Heart left ventricle (tissue), 16 donors: ENCODE results near the gene CFAP251. TPM values are rescaled to one million over a fixed set of nuclear protein-coding genes. Genes with fewer than 3 reads are reported as not detected.

Source experiments
- ATAC-seq, 4 donors: fragments of 200-7000 bp; cut with Tn5 transposase; one replicate each; pipeline ENCODE4 v1.9.1; 2020 to 2022; ENCODE audit warnings: moderate library complexity in 4 of 4, mild to moderate bottlenecking in 3 of 4, moderate number of reproducible peaks in 1 of 4
- DNase-seq, 5 donors: peaks; one replicate each; pipeline ENCODE4 v3.0.0-alpha.2; 2020
- H3K27ac ChIP-seq, 12 donors: fragments of 200-600 bp; sonication (generic) in 4 of 12; one replicate each; pipeline versions ENCODE4 v1.5.0 to v1.8.0; 2016 to 2022; ENCODE audit warnings: mild to moderate bottlenecking in 2 of 12
- H3K27me3 ChIP-seq, 9 donors: fragments of 200-600 bp; sonication (generic) in 2 of 9; one replicate each; pipeline versions ENCODE4 v1.5.1 to v1.8.0; 2016 to 2022; ENCODE audit warnings: mild to moderate bottlenecking in 3 of 9
- H3K36me3 ChIP-seq, 9 donors: fragments of 200-600 bp; sonication (generic) in 2 of 9; one replicate each; pipeline versions ENCODE4 v1.5.0 to v1.8.0; 2018 to 2022; ENCODE audit warnings: mild to moderate bottlenecking in 2 of 9
- H3K4me1 ChIP-seq, 12 donors: fragments of 200-600 bp; sonication (generic) in 4 of 12; one replicate each; pipeline versions ENCODE4 v1.5.0 to v1.8.0; 2016 to 2022; ENCODE audit warnings: mild to moderate bottlenecking in 3 of 12
- H3K4me3 ChIP-seq, 12 donors: fragments of 200-600 bp; sonication (generic) in 4 of 12; one replicate each; pipeline versions ENCODE4 v1.5.0 to v1.8.0; 2017 to 2022; ENCODE audit warnings: mild to moderate bottlenecking in 9 of 12, moderate library complexity in 4 of 12
- H3K9me3 ChIP-seq, 12 donors: fragments of 200-600 bp; sonication (generic) in 4 of 12; one replicate each; pipeline versions ENCODE4 v1.5.0 to v1.8.0; 2016 to 2022; ENCODE audit warnings: mild to moderate bottlenecking in 1 of 12
- CTCF ChIP-seq, 12 donors: fragments of 200-600 bp; sonication (generic) in 4 of 12; IDR thresholded peaks; one replicate each; pipeline versions ENCODE4 v1.5.0 to v1.8.0; 2018 to 2022; ENCODE audit warnings: antibody characterized with exemption in 12 of 12, mild to moderate bottlenecking in 5 of 12
- POLR2A ChIP-seq, 2 donors: fragments of 450-650 bp; IDR thresholded peaks; one replicate each; pipeline ENCODE4 v1.6.1; 2017; ENCODE audit warnings: antibody characterized with exemption in 2 of 2, mild to moderate bottlenecking in 2 of 2, moderate library complexity in 2 of 2
- WGBS, 4 donors: extraction: QIAGEN DNeasy Blood & Tissue Kit in 2 of 4; methylation state at CpG; one replicate each; pipeline versions ENCODE4 v1.1.5 to v1.1.7; 2013 to 2018; 5-methylcytosine and 5-hydroxymethylcytosine counted together
- intact Hi-C, 10 donors: fragments of 100-400 bp; cut with DNase I; formaldehyde crosslinking; loops; one replicate each; pipeline versions ENCODE4 v1.11.1 to v1.14.2; 2022
- polyA plus RNA-seq, 2 donors: library from polyadenylated mRNA; stranded (reverse); fragments of 200-250 nt; gene quantifications; one replicate each; pipeline ENCODE4 v1.2.3, GENCODE V29; 2013
- total RNA-seq, 9 donors: library from RNA; depleted of rRNA in 2 of 9; stranded (reverse); fragments of >200 nt in 2 of 9; fragmentation: NEBNext Ultra II Directional in 3 of 9; extraction: Animal tissue kit (Norgen Biotek cat#: 25700) in 3 of 9; gene quantifications; one replicate each; pipeline versions ENCODE4 v1.1.0 to v1.2.4, GENCODE V29; 2016 to 2023
- donor health status: ischemic (EF 13 %, LVEDD 7.1; RV severe dilation, severe dysfunction).
- donor health status: healthy with polysubstance abuse.
- donor health status: DM: no; HTN: yes; CAD: no.
- donor health status: DM: no; HTN: no; CAD: no.
- donor health status: ischemic (EF 25% LVEDD 6.9; RV normal size, moderate dysfunction).
- donor health status: ischemic (EF 25% LVEDD 5.7; RV mildly dilated, moderate dysfunction).
- donor health status: healthy.
- donor health status: DM: yes; HTN: yes; CAD: no.
- donor health status: ischemic (EF 35%, LVEDD 5.7; RV mildly dilated, moderate dysfunction).
- donor health status: nonischemic (EF 11% LVEDD 7.7; RV severe dilation, severe dysfunction).
- donor health status: DM: yes; HTN: yes; CAD: no.
- donor health status: PGD.
- donor health status: ischemic (EF 29% LVEDD 5.4; RV normal size, mild dysfunction).
- donor health status: nonischemic (EF 23%, LVEDD 6.1; RV moderate dilation, normal function).

The CFAP251 gene
- total and polyA plus RNA-seq, 11 donors, result 0.60 to 8.0 (median 1.4) TPM

- peaks cover 0 to 26% (median 10%) of the 10 kb centered on the region in 12 donors for H3K4me1 ChIP-seq
- H3K27me3 ChIP-seq, result no peaks in the 10 kb centered on the region
- no peak for DNase-seq
Measured at GRCh38 chr12:122001466-122002209, 83.2 kb downstream of the CFAP251 start.

DNA sequence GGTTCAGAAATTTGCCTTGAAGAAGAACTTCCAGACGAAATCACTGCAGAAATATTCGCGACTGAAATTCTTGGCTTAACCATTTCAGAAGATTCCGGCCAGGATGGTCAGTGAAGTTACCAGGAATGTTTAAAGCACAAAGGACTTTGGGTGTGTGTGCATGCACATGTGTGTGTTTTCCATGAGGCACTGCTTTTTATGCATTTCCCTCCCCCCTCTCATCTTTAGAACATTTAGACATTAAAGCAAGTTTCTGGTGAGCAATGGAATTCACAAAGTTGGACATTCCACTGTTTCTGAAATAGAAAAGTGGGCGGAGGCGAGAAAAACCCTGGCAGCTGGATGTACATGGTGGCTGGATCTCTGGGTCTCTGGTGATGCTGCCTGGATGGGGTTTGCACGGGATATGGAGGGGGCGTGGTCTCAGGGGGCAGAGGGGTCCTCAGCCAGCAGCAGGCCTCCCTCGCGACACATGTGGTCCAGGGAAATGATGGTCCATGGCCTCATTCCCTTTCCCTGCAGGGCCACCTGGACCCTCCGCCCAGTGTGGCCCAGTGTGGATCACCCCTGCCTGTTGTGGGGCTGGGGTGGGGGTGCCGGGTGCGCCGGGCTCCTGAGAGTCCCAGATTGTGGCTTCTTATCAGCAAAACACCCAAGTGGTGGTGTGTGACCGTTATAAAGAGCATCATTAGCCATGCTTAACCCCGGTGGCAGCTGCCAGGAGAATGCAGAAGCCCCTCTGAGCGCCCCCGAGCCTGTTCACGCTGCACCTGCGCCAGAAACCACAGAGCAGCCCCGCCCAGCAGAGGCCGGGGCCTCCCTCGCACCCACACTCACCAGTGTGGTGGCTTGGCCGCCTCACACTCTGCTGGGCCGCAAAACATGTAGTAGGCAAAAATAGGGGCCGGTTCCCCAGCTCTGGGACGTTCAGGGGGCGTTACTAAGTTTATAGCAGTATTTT lies 85.5 kb downstream of the CFAP251 start:
- DNase-seq (peak in 1 of 5 donors; percentile 47), ATAC-seq (peak in 3 of 4 donors; percentile 27 to 33 (median 31))
- peaks cover 0 to 9% (median 0%) of the 10 kb centered on the region in 12 donors for H3K9me3 ChIP-seq
- peaks cover 0 to 21% (median 10%) of the 10 kb centered on the region in 12 donors for H3K4me1 ChIP-seq
- H3K36me3 ChIP-seq, result no peaks in the 10 kb centered on the region
- H3K27ac ChIP-seq, result peak overlapping the region in 5 of 12 donors; percentile 30 to 64 (median 43)
- WGBS, 4 donors, result 56 to 72% (median 62%) methylated on average over 24 to 28 of the region's 28 CpGs
- intact Hi-C loops, result no loop called here
- H3K27me3 ChIP-seq, result no peaks in the 10 kb centered on the region
- TF ChIP-seq POLR2A (IDR thresholded peaks at IDR 0.05), result no peak
- TF ChIP-seq CTCF (IDR thresholded peaks at IDR 0.05), result no peak
- no peak overlapping the region for H3K4me3 ChIP-seq

More at GRCh38 chr12:122001466-122002209, 83.2 kb downstream of the CFAP251 start:
- TF ChIP-seq POLR2A (IDR thresholded peaks at IDR 0.05) (no peak), CTCF (IDR thresholded peaks at IDR 0.05) (no peak)
- no peaks in the 10 kb centered on the region for H3K36me3 ChIP-seq
- no peak overlapping the region for H3K27ac ChIP-seq
- no peak overlapping the region for H3K4me3 ChIP-seq
- no peak for ATAC-seq
- 91 to 93% (median 92%) methylated on average over 17 of the region's 17 CpGs for WGBS, 4 donors
- intact Hi-C loops, result no loop called here
- peaks cover 0 to 11% (median 0%) of the 10 kb centered on the region in 12 donors for H3K9me3 ChIP-seq

- no peaks in the 10 kb centered on the region for H3K27me3 ChIP-seq
Measured at GRCh38 chr12:122004633-122005071, 86.3 kb downstream of the CFAP251 start.

More at GRCh38 chr12:122004633-122005071, 86.3 kb downstream of the CFAP251 start:
- H3K4me3 ChIP-seq, result no peak overlapping the region
- TF ChIP-seq POLR2A (IDR thresholded peaks at IDR 0.05) (no peak), CTCF (IDR thresholded peaks at IDR 0.05) (no peak)
- WGBS, 4 donors, result 26 to 46% (median 35%) methylated on average over 12 of the region's 12 CpGs
- H3K9me3 ChIP-seq, result peaks cover 0 to 2% (median 0%) of the 10 kb centered on the region in 12 donors
- H3K4me1 ChIP-seq, result peaks cover 0 to 21% (median 10%) of the 10 kb centered on the region in 12 donors
- ATAC-seq (peak; percentile 38 to 52 (median 42)), DNase-seq (peak in 1 of 5 donors; percentile 37)
- H3K27ac ChIP-seq, result peak overlapping the region in 5 of 12 donors; percentile 30 to 64 (median 43)
- no peaks in the 10 kb centered on the region for H3K36me3 ChIP-seq
- intact Hi-C loops, result no loop called here
